Endothelial cell (in vitro differentiated cells): ENCODE data around the gene JPH4. TPM values are rescaled to one million over a fixed set of nuclear protein-coding genes. Genes with fewer than 3 reads are reported as not detected.
A peak's percentile ranks its signal among the peaks of the same experiment; 100 is the strongest.

Source experiments
- DNase-seq: peaks from one replicate; pipeline ENCODE4 v3.0.0; 2021; ENCODE audit warnings: low spot score
- H3K27ac Mint-ChIP-seq: one replicate; pipeline ENCODE4 v1.8.0; 2021; ENCODE audit warnings: mixed read lengths, inconsistent platforms; ENCODE audit not compliant: unreplicated experiment
- H3K27me3 Mint-ChIP-seq: one replicate; pipeline ENCODE4 v1.8.0; 2021; ENCODE audit warnings: mild to moderate bottlenecking, moderate library complexity, mixed read lengths, inconsistent platforms; ENCODE audit not compliant: unreplicated experiment
- H3K36me3 Mint-ChIP-seq: one replicate; pipeline ENCODE4 v1.8.0; 2021; ENCODE audit warnings: mild to moderate bottlenecking, low read depth, mixed read lengths, inconsistent platforms; ENCODE audit not compliant: unreplicated experiment
- H3K4me1 Mint-ChIP-seq: one replicate; pipeline ENCODE4 v1.8.0; 2021; ENCODE audit warnings: mild to moderate bottlenecking, mixed read lengths, inconsistent platforms; ENCODE audit not compliant: unreplicated experiment
- H3K4me3 Mint-ChIP-seq: one replicate; pipeline ENCODE4 v1.8.0; 2021; ENCODE audit warnings: mild to moderate bottlenecking, mixed read lengths, inconsistent platforms; ENCODE audit not compliant: unreplicated experiment
- H3K9me3 Mint-ChIP-seq: one replicate; pipeline ENCODE4 v1.8.0; 2021; ENCODE audit warnings: mixed read lengths, inconsistent platforms; ENCODE audit not compliant: unreplicated experiment
- CTCF ChIP-seq: fragments of 200-600 bp; sonication (generic); IDR thresholded peaks from one replicate; pipeline ENCODE4 v1.5.0; 2021; ENCODE audit warnings: antibody characterized with exemption; ENCODE audit not compliant: unreplicated experiment
- total RNA-seq: library from RNA; stranded (reverse); fragmentation: NEBNext Ultra II Directional; extraction: Animal tissue kit (Norgen Biotek cat#: 25700); gene quantifications from one replicate; pipeline ENCODE4 v1.2.1, GENCODE V29; 2021; ENCODE audit not compliant: unreplicated experiment

Gene JPH4
- total RNA-seq, 1 donor from 2014 or later, result 0.64 TPM

- peak; percentile 75 for DNase-seq
- H3K9me3 Mint-ChIP-seq, result no peaks in the 10 kb centered on the region
- TF ChIP-seq CTCF, result peak; percentile 95
- peak overlapping the region; percentile 2 for H3K4me3 Mint-ChIP-seq
- H3K4me1 Mint-ChIP-seq, result peaks cover 18% of the 10 kb centered on the region
- peaks cover 40% of the 10 kb centered on the region for H3K36me3 Mint-ChIP-seq
- H3K27me3 Mint-ChIP-seq, result peaks cover 18% of the 10 kb centered on the region
- no peak overlapping the region for H3K27ac Mint-ChIP-seq
These were observed 15.6 kb downstream of the JPH4 start for GRCh38 chr14:23562822-23563472.

GRCh38 chr14:23561873-23562821 is 16.4 kb downstream of the JPH4 start:
- DNase-seq, result no peak
- H3K4me1 Mint-ChIP-seq, result peaks cover 14% of the 10 kb centered on the region
- H3K9me3 Mint-ChIP-seq, result no peaks in the 10 kb centered on the region
- no peak overlapping the region for H3K27ac Mint-ChIP-seq
- peaks cover 46% of the 10 kb centered on the region for H3K36me3 Mint-ChIP-seq
- no peak for TF ChIP-seq CTCF
- no peak overlapping the region for H3K4me3 Mint-ChIP-seq
- H3K27me3 Mint-ChIP-seq, result peaks cover 15% of the 10 kb centered on the region

- Mint-ChIP-seq H3K27me3 (peaks cover 12% of the 10 kb centered on the region), H3K36me3 (peaks cover 46% of the 10 kb centered on the region), H3K4me1 (peaks cover 16% of the 10 kb centered on the region), H3K4me3 (no peak overlapping the region), H3K27ac (no peak overlapping the region), H3K9me3 (no peaks in the 10 kb centered on the region)
- DNase-seq, result no peak
- TF ChIP-seq CTCF, result no peak
These were observed 17.3 kb downstream of the JPH4 start for GRCh38 chr14:23561259-23561658.

- peak overlapping the region; percentile 43 for H3K4me3 Mint-ChIP-seq
- DNase-seq, result no peak
- H3K4me1 Mint-ChIP-seq, result peaks cover 16% of the 10 kb centered on the region
- H3K36me3 Mint-ChIP-seq, result peaks cover 45% of the 10 kb centered on the region
- TF ChIP-seq CTCF, result no peak
- peaks cover 11% of the 10 kb centered on the region for H3K27me3 Mint-ChIP-seq
- H3K9me3 Mint-ChIP-seq, result no peaks in the 10 kb centered on the region
- peak overlapping the region; percentile 51 for H3K27ac Mint-ChIP-seq
These were observed 18.6 kb downstream of the JPH4 start for GRCh38 chr14:23559926-23560520.
